Activated T-helper 1 cell treated with Interleukin-2 at 50 U/mL for 16 hours (primary cell): ENCODE data around the gene CEP135.
"Not testable (repeated sequence)": the region's sequence is repeated elsewhere in the genome, so short reads cannot be mapped to it uniquely, and the experiment has no call there.

ENCODE experiments used
- DNase-seq: peaks from one replicate; pipeline ENCODE4 v3.0.0-alpha.2; 2020; ENCODE audit warnings: low read depth

Gene CEP135, protein sequence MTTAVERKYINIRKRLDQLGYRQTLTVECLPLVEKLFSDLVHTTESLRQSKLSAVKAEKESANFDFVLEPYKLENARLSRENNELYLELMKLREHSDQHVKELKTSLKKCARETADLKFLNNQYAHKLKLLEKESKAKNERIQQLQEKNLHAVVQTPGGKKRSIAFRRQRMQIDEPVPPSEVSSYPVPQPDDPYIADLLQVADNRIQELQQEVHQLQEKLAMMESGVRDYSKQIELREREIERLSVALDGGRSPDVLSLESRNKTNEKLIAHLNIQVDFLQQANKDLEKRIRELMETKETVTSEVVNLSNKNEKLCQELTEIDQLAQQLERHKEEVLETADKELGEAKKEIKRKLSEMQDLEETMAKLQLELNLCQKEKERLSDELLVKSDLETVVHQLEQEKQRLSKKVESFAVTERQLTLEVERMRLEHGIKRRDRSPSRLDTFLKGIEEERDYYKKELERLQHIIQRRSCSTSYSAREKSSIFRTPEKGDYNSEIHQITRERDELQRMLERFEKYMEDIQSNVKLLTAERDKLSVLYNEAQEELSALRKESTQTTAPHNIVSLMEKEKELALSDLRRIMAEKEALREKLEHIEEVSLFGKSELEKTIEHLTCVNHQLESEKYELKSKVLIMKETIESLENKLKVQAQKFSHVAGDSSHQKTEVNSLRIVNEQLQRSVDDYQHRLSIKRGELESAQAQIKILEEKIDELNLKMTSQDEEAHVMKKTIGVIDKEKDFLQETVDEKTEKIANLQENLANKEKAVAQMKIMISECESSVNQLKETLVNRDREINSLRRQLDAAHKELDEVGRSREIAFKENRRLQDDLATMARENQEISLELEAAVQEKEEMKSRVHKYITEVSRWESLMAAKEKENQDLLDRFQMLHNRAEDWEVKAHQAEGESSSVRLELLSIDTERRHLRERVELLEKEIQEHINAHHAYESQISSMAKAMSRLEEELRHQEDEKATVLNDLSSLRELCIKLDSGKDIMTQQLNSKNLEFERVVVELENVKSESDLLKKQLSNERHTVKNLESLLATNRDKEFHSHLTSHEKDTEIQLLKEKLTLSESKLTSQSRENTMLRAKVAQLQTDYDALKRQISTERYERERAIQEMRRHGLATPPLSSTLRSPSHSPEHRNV

DNA sequence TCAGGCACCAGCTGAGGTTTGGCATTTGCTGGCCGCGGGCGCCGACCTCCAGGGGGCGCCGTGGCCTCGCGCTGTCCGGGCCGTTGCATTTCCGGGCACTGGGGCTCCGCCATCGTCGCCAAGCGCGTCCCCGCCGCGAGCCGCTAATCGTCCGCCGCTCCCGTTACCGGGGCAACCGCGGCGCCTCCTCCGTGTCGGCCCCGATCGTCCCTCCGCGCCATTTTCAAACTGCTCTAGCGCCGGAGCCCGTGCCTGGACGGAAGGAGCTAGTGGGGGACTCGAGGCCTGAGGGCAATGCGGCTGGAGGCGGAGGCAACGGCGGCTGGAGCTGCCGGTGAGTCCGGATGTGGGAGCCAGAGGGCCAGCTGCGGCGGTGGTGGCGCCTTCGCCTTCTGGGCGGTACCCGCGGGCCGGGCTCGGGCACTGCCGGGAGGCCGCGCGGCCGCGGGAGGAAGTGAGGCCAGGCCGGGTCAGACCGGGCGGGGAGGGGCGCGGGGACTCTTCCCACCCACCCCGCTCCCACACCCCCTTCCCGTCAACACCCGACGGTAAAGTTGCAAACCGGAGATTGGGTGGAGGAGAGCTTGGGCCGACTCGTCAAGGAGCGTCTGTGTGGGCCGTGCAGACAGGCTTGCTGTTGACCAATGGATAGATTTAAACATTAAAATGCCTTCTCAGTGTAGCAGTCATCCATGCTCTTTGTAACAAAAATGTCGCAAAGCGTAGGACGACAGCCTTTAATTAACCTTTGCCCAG is at the start of gene CEP135:
CEP135 (plus strand) TSS at position 220 of the 756 bp plus-strand sequence. CDS start 3,186 bp downstream, outside the sequence.
- DNase-seq: peak; percentile 90

DNA sequence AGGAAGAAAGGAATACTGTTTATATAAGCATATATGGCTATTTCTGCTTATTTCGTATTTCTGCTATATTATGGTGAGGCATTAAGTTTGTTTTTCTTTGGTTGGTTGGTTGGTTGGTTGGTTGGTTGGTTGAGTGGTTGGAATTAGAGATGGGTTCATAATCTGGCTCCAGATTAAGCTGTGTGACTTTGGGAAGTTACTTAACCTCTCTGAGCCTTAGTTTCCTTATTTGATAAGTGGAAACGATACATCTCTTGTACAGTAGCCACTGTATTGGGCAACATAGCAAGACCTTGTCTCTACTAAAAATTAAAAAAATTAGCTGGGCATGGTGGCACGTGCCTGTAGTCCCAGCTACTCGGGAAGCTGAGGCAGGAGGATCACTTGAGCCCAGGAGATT is 46.1 kb upstream of the CEP135 start:
- DNase-seq: no peak

DNA sequence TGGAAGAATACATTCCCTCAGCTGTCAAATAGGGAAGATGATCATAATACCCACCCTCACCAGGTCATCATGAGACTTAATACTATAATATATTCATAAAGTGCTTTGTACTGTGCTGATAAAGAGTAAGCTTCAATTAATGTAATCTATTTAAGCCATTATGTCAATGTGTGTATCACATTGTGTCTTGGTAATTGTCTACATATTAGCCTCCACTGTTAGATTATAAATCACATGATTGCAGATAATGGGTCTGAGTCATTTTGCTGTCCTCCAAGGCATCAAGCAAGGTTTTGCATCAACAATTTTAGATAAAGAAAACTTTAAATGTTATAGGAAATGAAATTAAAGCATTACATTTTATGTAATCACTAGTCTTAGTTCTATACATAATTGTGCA is 45.2 kb upstream of the CEP135 start:
- DNase-seq: no peak

DNA sequence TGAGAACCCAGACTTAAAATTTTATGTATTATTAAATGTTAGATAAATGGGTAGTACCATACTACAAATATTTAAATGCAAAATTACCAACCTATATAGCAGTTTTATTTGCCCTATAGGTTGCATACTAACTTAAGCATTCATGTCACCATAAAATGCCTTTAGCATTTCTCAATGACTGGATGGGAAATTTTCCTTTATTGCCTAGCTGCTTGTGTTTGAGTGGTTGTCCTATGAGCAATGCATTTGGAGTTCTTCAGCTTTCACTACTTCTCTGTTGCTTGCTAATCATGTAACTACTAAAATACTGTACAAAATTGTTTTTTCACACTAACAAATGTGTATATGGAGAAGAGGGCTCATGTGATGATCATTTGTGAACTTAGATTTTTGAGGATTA is 44.2 kb upstream of the CEP135 start:
- DNase-seq: no peak

DNA sequence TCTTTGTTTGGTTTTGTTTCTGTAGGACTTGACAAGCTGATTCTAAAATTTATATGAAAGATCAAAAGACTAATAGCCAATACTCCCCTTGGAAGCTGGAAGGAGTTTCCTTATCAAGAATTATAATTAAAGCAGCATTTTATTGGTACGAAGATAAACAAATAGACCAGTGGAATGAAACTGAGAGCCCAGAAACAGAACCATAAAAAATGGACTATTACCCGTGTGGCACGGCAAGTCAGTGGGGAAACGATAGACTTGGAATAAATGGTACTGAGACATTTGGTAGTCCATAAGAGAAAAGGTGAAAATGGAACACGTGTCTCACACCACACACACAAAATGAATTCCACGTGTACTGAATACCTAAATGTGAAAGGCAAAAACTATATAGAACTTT is 42.4 kb upstream of the CEP135 start:
- no peak for DNase-seq

DNA sequence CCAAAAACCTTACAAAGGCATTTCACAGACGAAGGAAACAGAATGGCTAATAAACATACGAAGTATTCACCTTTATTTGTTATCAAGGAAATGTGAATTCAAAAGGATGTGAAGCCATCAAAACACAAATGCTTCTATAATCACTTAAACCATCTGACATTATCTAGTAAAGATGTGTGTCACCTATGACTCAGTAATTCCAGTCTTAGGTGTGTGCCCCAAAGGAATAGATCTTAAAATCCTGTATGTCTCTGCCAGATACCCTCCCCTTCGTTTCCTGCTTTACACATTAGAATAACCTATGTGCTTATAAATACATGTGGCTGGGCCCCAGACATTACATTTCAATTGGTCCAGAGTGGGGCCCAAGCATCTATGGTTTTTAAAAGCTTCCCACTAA is 41.8 kb upstream of the CEP135 start:
- DNase-seq: no peak

DNA sequence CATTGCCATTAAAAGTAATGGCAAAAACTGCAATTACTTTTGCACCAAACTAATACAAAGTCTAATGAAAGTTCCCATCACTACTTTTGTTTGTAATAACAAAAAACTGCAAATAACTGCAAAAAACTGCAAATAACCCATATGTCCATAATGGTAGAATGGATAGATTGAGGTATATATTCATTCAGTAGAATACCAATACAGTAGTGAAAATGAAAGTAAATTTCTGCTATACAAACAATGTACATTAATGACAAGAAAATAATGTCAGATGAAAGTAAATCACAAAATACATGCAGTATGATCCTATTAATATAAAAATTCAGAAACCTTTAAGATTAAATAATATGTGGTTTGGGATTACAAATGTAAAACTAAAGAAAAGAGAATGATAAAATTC is 41.3 kb upstream of the CEP135 start:
- no peak for DNase-seq

DNA sequence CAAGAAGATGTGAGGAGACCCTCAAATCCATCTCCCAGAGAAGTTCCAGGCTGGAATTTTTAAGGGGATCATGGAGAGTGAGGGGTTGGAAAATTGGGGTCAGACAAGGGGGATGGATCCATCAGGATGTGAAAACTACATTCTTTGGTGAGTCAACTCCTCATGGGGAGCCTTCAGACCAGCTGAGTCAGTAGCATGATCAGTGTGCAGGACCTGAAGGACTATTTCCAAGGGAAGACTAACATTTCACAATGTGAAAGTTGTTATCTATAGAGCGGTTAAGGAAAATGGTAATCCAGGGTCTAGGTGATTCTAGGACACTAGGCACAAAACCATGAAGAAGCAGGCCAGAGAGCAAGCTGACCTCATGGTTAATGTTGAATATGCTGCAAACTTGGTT is 38.6 kb upstream of the CEP135 start:
- no peak for DNase-seq

DNA sequence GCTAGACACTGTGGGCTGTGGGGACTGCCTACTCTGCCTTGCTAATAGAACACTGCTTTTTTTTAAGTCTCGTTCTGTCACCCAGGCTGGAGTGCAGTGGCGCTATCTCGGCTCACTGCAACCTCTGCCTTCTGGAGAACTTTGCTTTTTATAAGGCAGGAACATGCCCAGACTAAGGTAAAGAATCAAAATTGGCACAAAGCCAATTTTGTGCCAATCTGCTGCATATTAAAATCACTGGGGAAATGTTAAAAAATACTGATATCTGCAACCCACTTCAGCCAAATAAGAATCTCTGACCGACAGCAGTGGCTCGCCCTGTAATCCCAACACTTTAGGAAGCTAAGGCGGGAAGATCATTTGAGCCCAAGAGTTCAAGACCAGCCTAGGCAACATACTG is 36.5 kb upstream of the CEP135 start:
- DNase-seq: no peak

DNA sequence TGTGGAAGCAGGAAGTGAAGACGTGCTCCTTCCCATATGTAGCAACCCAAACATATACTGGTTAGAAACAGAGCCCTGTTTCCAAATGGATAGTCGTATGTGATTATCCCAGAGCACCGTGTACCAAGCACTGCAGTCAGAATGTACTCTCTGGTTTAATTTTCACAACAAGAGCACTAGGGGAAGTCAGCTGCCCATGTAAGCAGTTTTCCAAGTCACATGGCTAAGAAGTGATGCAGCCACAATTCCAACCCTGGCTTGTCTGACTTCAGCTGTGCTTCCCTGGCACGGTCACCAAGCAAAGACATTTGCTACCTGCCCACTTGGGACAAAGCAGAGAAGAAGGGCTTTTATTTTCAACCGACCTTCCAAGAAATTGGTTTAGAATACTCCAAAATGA is 28.2 kb upstream of the CEP135 start:
- no peak for DNase-seq

DNA sequence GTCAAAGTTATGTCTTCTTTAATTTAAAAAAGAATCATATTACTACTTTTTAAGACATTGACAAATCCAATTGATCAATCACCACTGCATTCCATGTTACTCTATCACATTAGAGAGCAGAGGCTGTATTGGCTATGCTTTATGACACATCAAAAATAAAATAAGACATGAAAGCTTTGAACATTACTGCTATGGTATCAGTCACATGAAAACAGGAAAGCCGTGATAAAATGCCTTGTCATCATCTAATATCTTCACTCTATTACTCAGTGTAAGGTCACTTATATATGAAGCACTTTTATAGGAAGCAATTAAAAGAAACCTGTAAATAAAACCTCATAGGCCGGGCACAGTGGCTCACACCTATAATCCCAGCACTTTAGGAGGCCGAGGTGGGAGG is 27.7 kb upstream of the CEP135 start:
- no peak for DNase-seq

DNA sequence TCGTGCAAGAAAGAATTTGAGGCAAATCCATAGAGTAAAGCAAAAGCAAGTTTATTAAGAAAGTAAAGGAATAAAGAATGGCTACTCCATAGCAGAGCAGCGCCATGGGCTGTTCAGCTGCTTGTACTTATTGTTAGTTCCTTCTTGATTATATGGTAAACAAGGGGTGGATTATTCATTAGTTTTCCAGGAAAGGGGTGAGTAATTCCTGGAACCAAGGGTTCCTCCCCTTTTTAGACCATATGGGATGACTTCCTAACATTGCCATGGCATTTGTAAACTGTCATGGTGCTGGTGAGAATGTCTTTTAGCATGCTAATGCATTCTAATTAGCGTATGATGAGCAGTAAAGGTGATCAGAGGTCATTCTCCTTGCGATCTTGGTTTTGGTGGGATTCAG is 23.5 kb upstream of the CEP135 start:
- DNase-seq: no peak

DNA sequence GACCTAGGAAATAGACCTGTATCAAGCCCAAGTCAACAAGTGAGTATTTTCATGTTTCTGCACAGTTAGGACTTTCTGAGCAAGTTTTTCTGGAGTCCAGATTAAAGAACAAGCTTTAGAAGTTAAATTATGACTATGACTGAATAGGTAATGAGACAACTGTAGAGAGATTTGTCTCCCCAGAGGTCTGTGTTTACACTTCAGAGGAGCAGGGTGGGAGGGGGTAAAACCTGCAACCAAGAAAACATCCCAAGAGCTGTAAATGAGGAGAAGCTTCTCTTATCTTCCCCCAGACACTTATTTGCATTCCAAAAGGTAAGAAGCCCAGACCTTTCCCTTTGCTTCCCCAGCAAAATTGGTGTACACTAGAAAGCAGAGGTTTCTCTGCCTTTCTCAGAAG is 22.1 kb upstream of the CEP135 start:
- no peak for DNase-seq

DNA sequence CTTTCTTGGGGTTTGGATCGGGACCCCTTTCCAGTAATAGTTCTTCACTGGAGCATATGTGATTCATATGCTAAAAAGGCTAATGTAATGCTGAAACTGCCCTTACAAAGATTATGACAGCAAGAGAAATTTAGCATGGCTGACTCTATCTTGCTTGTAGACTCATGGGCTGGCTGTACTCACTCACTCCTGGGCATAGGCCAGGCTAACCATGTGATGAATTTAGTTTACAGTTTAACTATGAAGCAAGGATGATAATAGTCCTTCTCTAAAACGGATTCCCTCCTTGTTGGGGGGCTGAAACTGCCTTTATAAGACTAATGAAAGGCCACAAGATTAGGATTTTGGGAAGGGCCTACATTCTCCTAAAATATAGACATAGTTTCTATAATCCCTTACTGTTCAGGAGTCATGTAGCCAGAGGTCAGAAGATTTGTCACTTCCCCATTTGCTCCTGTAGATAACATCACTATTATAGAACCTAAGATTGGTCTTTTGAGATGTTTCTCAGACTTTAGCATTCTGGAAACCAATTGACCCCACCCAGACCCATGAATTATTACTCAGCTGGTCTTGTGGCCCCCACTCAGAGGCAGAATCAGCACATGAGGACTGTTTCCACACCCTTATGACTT is 20.8 kb upstream of the CEP135 start:
- DNase-seq: no peak

DNA sequence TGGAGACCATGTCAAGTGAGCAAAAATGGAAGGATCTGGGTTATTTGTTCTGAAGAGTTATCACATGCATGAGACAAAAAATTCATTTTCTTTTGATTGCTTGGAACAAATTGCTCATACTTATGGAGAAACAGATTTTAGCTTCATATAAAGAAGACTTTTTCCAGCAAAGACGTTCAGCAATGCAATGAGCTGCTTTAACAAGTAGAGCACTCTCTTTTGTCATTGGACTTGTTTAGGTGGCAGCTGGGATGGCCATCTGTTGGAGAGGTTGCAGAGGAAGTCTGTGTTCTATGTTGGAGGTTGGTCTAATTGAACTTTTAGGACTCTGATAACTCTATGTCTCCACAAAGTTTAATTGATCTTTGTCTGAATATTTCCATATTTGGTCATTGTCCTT is 19.9 kb upstream of the CEP135 start:
- DNase-seq: no peak

DNA sequence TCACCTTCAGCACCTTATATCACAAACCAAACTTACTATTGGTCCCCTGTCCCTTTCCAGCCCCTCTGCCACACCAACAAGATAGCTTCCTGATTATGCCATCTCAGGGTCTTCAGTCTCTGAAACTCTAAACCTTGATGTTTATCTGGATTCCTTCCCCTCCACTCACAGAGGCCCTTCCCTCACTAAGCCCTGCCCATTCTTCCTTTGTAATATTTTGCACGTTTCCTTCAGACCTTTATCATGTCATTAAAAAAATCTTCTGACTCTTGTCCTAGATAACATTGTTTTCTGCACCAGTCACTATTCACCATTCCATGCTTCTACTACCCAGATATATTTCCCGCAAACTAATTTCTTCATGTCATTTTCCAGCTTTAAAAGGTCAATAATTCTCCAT is 17.7 kb upstream of the CEP135 start:
- no peak for DNase-seq

DNA sequence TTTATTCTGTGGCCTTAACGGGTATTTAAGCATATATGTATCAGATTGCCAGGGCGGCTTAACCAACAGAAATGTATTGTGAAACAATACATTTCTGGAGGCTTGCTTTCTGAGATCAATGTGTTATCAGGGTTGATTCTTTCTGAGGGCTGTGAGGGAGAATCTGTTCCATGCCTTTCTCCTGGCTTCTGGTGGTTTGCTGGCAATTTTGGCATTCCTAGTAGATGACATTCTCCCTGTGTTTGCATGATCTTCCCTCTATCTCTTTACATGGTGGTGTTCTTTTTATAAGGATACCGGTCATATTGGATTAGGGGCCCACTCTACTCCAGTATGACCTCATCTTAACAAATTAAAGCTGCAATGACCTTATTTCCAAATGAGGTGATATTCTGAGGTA is 16.9 kb upstream of the CEP135 start:
- no peak for DNase-seq

DNA sequence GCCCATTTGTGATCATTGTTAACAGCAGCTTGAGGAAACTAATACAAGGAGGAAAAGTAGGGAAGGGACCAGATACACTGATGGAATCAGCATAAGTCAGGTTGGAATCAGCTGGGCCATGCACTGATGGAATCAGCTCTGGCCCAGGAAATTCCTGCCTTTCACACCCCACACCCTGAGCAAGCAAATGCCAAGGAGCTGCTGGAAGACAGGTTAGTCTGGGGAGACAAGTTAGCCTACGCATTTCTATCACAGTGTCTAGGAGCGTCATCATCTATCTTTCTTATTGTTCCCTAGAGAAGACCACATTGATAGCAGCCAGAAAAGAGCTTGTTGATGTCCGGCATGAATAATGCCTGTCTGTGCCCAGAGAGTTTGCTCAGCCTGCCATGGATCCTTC is 16.2 kb upstream of the CEP135 start:
- DNase-seq: no peak

DNA sequence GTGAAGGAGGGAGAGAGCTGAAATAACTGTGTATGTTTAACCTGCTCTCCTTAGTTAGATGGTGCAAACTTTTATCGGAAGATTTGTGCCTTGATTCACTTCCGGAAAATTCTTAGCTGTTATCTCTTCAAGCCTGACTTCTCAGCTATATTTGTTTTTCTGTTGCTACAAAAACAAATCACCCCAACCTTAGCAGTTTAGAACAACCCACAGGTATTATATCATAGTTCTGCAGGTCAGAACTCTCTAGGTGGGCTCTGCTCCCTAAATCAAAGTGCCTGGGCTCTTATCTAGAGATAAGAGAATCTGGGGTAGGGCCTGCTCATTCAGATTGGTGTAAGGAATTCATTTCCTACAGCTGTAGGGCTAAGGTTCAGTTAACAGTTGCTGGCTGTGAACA is 15.1 kb upstream of the CEP135 start:
- no peak for DNase-seq

DNA sequence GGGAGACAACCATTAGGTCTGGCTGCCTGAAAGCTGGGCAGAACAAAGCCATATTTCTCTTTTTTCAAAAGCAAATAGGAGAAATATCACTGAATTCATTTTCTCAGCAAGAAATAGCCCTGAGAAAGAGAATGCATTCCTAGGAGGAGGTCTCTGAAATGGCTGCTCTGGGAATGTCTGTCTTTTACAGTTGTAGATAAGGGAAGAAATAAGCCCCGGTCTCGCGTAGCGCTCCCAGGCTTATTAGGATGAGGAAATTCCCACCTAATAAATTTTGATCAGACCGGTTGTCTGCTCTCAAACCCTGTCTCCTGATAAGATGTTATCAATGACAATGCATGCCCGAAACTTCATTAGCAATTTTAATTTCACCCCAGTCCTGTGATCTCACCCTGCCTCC is 12.8 kb upstream of the CEP135 start:
- DNase-seq: not testable (repeated sequence)

DNA sequence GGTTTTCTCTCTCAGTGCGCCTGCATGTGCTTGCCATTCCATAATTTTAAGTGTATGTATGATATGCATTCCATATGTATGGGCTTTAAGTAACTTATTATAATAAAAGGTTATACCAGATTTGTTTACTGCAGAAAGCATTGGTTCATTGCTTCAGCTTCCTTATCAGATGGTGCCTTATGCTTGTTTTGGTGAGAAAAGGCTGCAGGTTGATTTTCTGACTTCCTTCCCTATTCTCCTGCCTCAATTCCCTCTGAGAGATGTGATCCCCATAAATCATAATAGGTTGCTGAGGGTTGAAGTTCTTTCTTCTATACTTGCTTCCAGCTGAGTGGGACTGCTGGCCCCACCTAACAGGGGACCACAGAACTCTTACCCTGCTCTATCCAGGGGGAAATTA is 10.3 kb upstream of the CEP135 start:
- no peak for DNase-seq

DNA sequence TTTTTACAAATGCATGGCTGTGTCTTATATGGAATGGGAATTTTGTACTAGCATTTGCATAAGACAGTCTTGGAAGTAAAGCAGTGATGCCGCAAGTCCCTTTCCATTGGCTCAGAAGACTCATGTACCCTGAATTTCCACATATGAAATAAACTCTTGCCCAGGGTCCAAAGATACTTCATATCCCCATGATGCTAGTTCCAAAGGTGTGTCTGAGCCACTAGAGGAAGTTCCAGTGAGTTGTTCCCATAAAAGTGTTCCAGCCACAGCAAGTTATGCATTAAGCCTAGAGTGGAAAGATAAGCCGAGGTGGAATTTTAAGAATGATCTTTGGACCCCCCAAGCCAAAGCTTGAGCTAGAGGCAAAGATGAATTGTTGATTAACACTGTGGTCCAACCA is 9.3 kb upstream of the CEP135 start:
- no peak for DNase-seq
